ENCODE data around the gene RBM12. TPM values are rescaled to one million over a fixed set of nuclear protein-coding genes. Genes with fewer than 3 reads are reported as not detected.

Gene RBM12
- total RNA-seq, 2 experiments from 2014 or later, result 113 to 121 TPM

Other genes with a start within 250 kb of the RBM12 start
- gene GDF5, start 226.7 kb downstream of the RBM12 start, total RNA-seq, result not detected
- 10 to 100 TPM; 43.2 to 48.5 TPM for gene CEP250, start 209.3 kb downstream of the RBM12 start, total RNA-seq
- not detected for gene C20orf173, start 135.2 kb downstream of the RBM12 start, total RNA-seq
- 100 to 1,000 TPM; 132 to 141 TPM for gene ERGIC3, start 122.8 kb downstream of the RBM12 start, total RNA-seq
- 1 to 10 TPM; 3.5 to 4.7 TPM for gene SPAG4, start 49.1 kb downstream of the RBM12 start, total RNA-seq
- gene CPNE1, start within 50 bp of the RBM12 start, total RNA-seq, result 100 to 1,000 TPM; 255 to 267 TPM
- gene NFS1, start 34.5 kb upstream of the RBM12 start, total RNA-seq, result 10 to 100 TPM; 38.9 to 42.7 TPM
- 100 to 1,000 TPM; 136 to 141 TPM for gene ROMO1, start 34.5 kb upstream of the RBM12 start, total RNA-seq
- gene RBM39, start 77.4 kb upstream of the RBM12 start, total RNA-seq, result 100 to 1,000 TPM; 303 to 307 TPM
- 10 to 100 TPM; 55.9 to 57.3 TPM for gene PHF20, start 107.1 kb upstream of the RBM12 start, total RNA-seq